Endothelial cell (in vitro differentiated cells): ENCODE results near the gene BBS2. TPM values are rescaled to one million over a fixed set of nuclear protein-coding genes. Genes with fewer than 3 reads are reported as not detected.

Source experiments
- DNase-seq: peaks from one replicate; pipeline ENCODE4 v3.0.0; 2021; ENCODE audit warnings: low spot score
- H3K27ac Mint-ChIP-seq: one replicate; pipeline ENCODE4 v1.8.0; 2021; ENCODE audit warnings: mixed read lengths, inconsistent platforms; ENCODE audit not compliant: unreplicated experiment
- H3K27me3 Mint-ChIP-seq: one replicate; pipeline ENCODE4 v1.8.0; 2021; ENCODE audit warnings: mild to moderate bottlenecking, moderate library complexity, mixed read lengths, inconsistent platforms; ENCODE audit not compliant: unreplicated experiment
- H3K36me3 Mint-ChIP-seq: one replicate; pipeline ENCODE4 v1.8.0; 2021; ENCODE audit warnings: mild to moderate bottlenecking, low read depth, mixed read lengths, inconsistent platforms; ENCODE audit not compliant: unreplicated experiment
- H3K4me1 Mint-ChIP-seq: one replicate; pipeline ENCODE4 v1.8.0; 2021; ENCODE audit warnings: mild to moderate bottlenecking, mixed read lengths, inconsistent platforms; ENCODE audit not compliant: unreplicated experiment
- H3K4me3 Mint-ChIP-seq: one replicate; pipeline ENCODE4 v1.8.0; 2021; ENCODE audit warnings: mild to moderate bottlenecking, mixed read lengths, inconsistent platforms; ENCODE audit not compliant: unreplicated experiment
- H3K9me3 Mint-ChIP-seq: one replicate; pipeline ENCODE4 v1.8.0; 2021; ENCODE audit warnings: mixed read lengths, inconsistent platforms; ENCODE audit not compliant: unreplicated experiment
- total RNA-seq: library from RNA; stranded (reverse); fragmentation: NEBNext Ultra II Directional; extraction: Animal tissue kit (Norgen Biotek cat#: 25700); gene quantifications from one replicate; pipeline ENCODE4 v1.2.1, GENCODE V29; 2021; ENCODE audit not compliant: unreplicated experiment
- TF ChIP-seq, protein P1 (sequence below): fragments of 200-600 bp; sonication (generic); IDR thresholded peaks from one replicate; pipeline ENCODE4 v1.5.0; 2021; ENCODE audit warnings: antibody characterized with exemption; ENCODE audit not compliant: unreplicated experiment

Gene BBS2
- total RNA-seq, 1 donor from 2014 or later: 37.5 TPM

DNA sequence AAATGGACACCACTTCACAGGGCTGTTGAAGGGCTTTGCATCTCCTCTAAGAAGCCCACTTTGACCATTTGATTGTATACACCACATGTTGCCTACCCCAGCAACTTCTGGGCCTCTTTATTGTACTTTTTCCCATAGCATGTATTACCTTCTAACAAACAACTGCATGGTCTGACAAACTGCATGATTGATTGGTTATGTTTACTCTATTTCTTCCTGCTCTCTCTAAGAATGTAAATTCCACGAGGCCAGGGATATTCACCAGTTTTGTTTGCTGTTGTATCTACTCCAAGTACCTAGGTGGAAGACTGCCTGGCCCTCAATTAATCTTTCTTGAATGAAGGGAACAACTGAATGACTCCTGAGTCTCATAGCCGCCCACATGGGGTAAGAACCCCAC lies 22.2 kb upstream of the BBS2 start:
- no peak for DNase-seq
- no peak overlapping the region for H3K27ac Mint-ChIP-seq
- TF ChIP-seq, protein P1, sequence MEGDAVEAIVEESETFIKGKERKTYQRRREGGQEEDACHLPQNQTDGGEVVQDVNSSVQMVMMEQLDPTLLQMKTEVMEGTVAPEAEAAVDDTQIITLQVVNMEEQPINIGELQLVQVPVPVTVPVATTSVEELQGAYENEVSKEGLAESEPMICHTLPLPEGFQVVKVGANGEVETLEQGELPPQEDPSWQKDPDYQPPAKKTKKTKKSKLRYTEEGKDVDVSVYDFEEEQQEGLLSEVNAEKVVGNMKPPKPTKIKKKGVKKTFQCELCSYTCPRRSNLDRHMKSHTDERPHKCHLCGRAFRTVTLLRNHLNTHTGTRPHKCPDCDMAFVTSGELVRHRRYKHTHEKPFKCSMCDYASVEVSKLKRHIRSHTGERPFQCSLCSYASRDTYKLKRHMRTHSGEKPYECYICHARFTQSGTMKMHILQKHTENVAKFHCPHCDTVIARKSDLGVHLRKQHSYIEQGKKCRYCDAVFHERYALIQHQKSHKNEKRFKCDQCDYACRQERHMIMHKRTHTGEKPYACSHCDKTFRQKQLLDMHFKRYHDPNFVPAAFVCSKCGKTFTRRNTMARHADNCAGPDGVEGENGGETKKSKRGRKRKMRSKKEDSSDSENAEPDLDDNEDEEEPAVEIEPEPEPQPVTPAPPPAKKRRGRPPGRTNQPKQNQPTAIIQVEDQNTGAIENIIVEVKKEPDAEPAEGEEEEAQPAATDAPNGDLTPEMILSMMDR: no peak
- H3K9me3 Mint-ChIP-seq: no peaks in the 10 kb centered on the region
- H3K27me3 Mint-ChIP-seq: no peaks in the 10 kb centered on the region
- no peak overlapping the region for H3K4me3 Mint-ChIP-seq
- no peaks in the 10 kb centered on the region for H3K36me3 Mint-ChIP-seq
- H3K4me1 Mint-ChIP-seq: no peaks in the 10 kb centered on the region

DNA sequence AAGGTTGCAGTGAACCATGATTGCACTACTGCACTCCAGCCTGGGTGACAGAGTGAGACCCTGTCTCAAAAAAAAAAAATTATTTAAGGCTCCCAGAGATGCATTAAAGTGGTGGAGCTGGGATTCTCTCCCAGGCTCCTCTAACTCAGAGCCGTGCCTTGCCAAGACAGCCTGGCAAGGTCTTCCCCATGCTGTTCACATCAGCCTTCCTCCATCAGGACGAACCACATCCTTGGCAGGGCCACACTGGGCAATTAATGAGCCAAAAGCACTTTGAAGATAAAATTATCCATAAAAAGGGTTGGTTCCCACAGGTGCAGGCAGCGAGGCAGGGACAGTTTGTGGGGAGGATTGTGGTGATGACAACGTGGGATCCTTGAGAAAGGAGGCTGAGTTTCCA lies 19.8 kb upstream of the BBS2 start:
- Mint-ChIP-seq H3K9me3 (no peaks in the 10 kb centered on the region), H3K27ac (no peak overlapping the region), H3K36me3 (no peaks in the 10 kb centered on the region), H3K4me1 (no peaks in the 10 kb centered on the region), H3K4me3 (no peak overlapping the region), H3K27me3 (no peaks in the 10 kb centered on the region)
- no peak for DNase-seq
- TF ChIP-seq, protein P1: no peak

- Mint-ChIP-seq H3K4me3 (no peak overlapping the region), H3K27ac (no peak overlapping the region), H3K4me1 (no peaks in the 10 kb centered on the region), H3K36me3 (no peaks in the 10 kb centered on the region), H3K9me3 (no peaks in the 10 kb centered on the region), H3K27me3 (no peaks in the 10 kb centered on the region)
- TF ChIP-seq, protein P1: no peak
- no peak for DNase-seq
Observed at GRCh38 chr16:56538331-56538730, 18.5 kb upstream of the BBS2 start.

- no peaks in the 10 kb centered on the region for H3K4me1 Mint-ChIP-seq
- H3K4me3 Mint-ChIP-seq: no peak overlapping the region
- no peaks in the 10 kb centered on the region for H3K27me3 Mint-ChIP-seq
- no peak overlapping the region for H3K27ac Mint-ChIP-seq
- H3K9me3 Mint-ChIP-seq: no peaks in the 10 kb centered on the region
- no peaks in the 10 kb centered on the region for H3K36me3 Mint-ChIP-seq
- DNase-seq: no peak
- TF ChIP-seq, protein P1: no peak
Observed at GRCh38 chr16:56534847-56535383, 15.1 kb upstream of the BBS2 start.

DNA sequence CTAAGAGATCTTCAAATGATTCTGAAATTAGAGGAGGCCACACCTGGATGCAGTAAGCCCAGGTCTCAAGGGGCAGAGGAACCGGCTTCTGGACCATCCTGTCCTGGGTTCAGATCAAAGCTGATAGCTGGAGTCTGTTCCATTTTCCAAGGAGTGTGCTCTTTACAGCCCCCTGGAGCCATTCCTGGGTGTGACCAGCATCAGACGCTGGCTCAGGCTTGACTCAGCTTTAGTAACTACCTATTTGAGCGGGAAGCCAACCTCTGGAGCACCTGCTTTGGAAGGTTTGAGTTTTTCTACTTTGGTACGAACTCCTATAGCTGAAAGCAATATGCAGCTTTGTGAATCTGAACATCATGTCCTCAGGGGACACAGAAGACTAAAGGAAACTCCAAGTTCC lies 12.9 kb upstream of the BBS2 start:
- no peak for DNase-seq
- no peak overlapping the region for H3K4me3 Mint-ChIP-seq
- no peaks in the 10 kb centered on the region for H3K4me1 Mint-ChIP-seq
- no peaks in the 10 kb centered on the region for H3K36me3 Mint-ChIP-seq
- TF ChIP-seq, protein P1: no peak
- H3K27ac Mint-ChIP-seq: no peak overlapping the region
- no peaks in the 10 kb centered on the region for H3K9me3 Mint-ChIP-seq
- H3K27me3 Mint-ChIP-seq: no peaks in the 10 kb centered on the region
